Measurements from ENCODE around the gene PIKFYVE.
"Not testable (repeated sequence)": the region's sequence is repeated elsewhere in the genome, so short reads cannot be mapped to it uniquely, and the experiment has no call there.

The PIKFYVE gene

DNA sequence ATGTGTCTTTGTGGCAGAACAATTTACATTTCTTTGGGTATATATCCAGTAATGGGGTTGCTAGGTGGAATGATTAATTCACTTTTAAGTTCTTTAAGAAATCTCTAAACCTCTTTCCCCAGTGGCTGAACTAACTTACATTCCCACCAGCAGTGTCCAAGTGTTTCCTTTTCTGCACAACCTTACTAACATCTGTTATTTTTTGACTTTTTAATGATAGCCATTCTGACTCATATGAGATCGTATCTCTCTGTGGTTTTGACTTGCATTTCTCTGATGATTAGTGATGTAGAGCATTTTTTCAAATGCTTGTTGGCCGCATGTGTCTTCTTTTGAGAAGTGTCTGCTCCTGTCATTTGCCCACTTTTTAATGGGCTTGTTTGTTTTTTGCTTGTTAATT is 97.4 kb downstream of the PIKFYVE start:
- H3K4me3 ChIP-seq (ENCODE audit: extremely low read depth, insufficient read depth, low read length, poor library complexity, severe bottlenecking): no peak overlapping the region
- H3K4me1 ChIP-seq (ENCODE audit: control insufficient read depth, insufficient read depth, low read length, poor library complexity, severe bottlenecking): no peaks in the 10 kb centered on the region
- WGBS, 2 experiments (ENCODE audit: insufficient coverage in 2 of 2): 83% methylated on average over 1 of the region's 2 CpGs; no CpG with 5 or more reads in 1 of the 2 experiments
- H3K27ac ChIP-seq (ENCODE audit: low read depth, low read length, severe bottlenecking): no peak overlapping the region
- peaks cover 4% of the 10 kb centered on the region for H3K9me3 ChIP-seq (ENCODE audit: control insufficient read depth, low read length)
- peaks cover 6% of the 10 kb centered on the region for H3K36me3 ChIP-seq (ENCODE audit: control insufficient read depth, insufficient read depth, low read length)

GRCh38 chr2:208366215-208367127 is 100.4 kb downstream of the PIKFYVE start:
- H3K4me1 ChIP-seq (ENCODE audit: control insufficient read depth, insufficient read depth, low read length, poor library complexity, severe bottlenecking): no peaks in the 10 kb centered on the region
- H3K9me3 ChIP-seq (ENCODE audit: control insufficient read depth, low read length): peaks cover 4% of the 10 kb centered on the region
- H3K36me3 ChIP-seq (ENCODE audit: control insufficient read depth, insufficient read depth, low read length): no peaks in the 10 kb centered on the region
- WGBS, 2 experiments (ENCODE audit: insufficient coverage in 2 of 2): 91 to 100% methylated on average over 3 to 4 of the region's 4 CpGs
- H3K27ac ChIP-seq (ENCODE audit: low read depth, low read length, severe bottlenecking): no peak overlapping the region
- no peak overlapping the region for H3K4me3 ChIP-seq (ENCODE audit: extremely low read depth, insufficient read depth, low read length, poor library complexity, severe bottlenecking)

- Histone ChIP-seq H3K9me3 (ENCODE audit: control insufficient read depth, low read length) (peaks cover 4% of the 10 kb centered on the region), H3K27ac (ENCODE audit: low read depth, low read length, severe bottlenecking) (no peak overlapping the region), H3K4me1 (ENCODE audit: control insufficient read depth, insufficient read depth, low read length, poor library complexity, severe bottlenecking) (no peaks in the 10 kb centered on the region), H3K4me3 (ENCODE audit: extremely low read depth, insufficient read depth, low read length, poor library complexity, severe bottlenecking) (no peak overlapping the region), H3K36me3 (ENCODE audit: control insufficient read depth, insufficient read depth, low read length) (no peaks in the 10 kb centered on the region)
- 89% methylated on average over 2 of the region's 2 CpGs; no CpG with 5 or more reads in 1 of the 2 experiments for WGBS, 2 experiments (ENCODE audit: insufficient coverage in 2 of 2)
Observed at GRCh38 chr2:208369091-208369490, 103.0 kb downstream of the PIKFYVE start.

GRCh38 chr2:208370881-208371633 is 105.0 kb downstream of the PIKFYVE start:
- Histone ChIP-seq H3K9me3 (ENCODE audit: control insufficient read depth, low read length) (no peaks in the 10 kb centered on the region), H3K36me3 (ENCODE audit: control insufficient read depth, insufficient read depth, low read length) (no peaks in the 10 kb centered on the region), H3K4me1 (ENCODE audit: control insufficient read depth, insufficient read depth, low read length, poor library complexity, severe bottlenecking) (no peaks in the 10 kb centered on the region), H3K4me3 (ENCODE audit: extremely low read depth, insufficient read depth, low read length, poor library complexity, severe bottlenecking) (no peak overlapping the region), H3K27ac (ENCODE audit: low read depth, low read length, severe bottlenecking) (no peak overlapping the region)
- 85 to 100% methylated on average over 3 to 4 of the region's 8 CpGs for WGBS, 2 experiments (ENCODE audit: insufficient coverage in 2 of 2)

DNA sequence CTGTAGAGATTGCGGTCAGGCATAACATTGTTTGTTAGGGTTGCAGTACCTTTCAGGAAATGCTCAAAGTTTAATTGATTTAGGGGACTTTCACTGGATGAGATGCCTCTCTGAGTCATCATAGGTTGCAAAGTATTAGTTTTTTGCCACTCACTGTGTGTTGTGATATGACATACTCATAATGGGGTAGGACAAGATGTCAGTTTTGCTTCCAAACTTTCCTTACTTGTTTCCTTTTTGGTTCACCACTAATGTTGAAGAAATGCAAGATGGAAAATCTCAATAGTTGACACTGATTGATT is 105.5 kb downstream of the PIKFYVE start:
- 20% methylated on average over 1 of the region's 1 CpG; no CpG with 5 or more reads in 1 of the 2 experiments for WGBS, 2 experiments (ENCODE audit: insufficient coverage in 2 of 2)
- Histone ChIP-seq H3K9me3 (ENCODE audit: control insufficient read depth, low read length) (no peaks in the 10 kb centered on the region), H3K36me3 (ENCODE audit: control insufficient read depth, insufficient read depth, low read length) (no peaks in the 10 kb centered on the region), H3K27ac (ENCODE audit: low read depth, low read length, severe bottlenecking) (no peak overlapping the region), H3K4me1 (ENCODE audit: control insufficient read depth, insufficient read depth, low read length, poor library complexity, severe bottlenecking) (no peaks in the 10 kb centered on the region), H3K4me3 (ENCODE audit: extremely low read depth, insufficient read depth, low read length, poor library complexity, severe bottlenecking) (no peak overlapping the region)

DNA sequence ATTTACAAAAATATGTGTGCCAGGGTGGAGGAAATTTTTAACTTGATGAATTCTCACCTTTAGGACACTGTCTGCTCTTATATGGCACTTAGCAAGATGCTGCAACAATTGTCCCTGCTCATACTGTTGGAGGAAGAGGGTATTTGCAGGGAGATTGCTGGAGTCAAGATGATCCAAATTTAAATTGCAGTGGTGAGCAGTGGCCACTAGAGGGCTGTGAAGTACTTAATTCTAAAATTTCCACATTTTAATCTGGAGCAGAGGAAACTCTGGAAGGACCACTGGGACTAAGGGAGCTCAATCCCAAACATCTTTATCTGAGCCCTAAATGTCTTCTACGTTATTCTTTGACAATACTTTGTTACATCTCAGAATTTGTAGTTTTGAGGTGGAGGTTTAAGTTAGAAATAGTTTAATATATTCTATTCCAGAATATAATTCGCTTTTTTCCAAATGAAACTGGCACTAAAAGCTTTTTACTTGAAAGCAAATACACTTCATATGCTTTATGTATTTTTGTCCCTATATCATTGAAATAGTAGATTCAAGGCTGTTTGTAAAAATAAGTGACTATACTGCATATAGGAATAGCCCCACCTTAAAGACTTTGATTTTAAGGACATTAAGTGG is 107.5 kb downstream of the PIKFYVE start:
- Histone ChIP-seq H3K9me3 (ENCODE audit: control insufficient read depth, low read length) (no peaks in the 10 kb centered on the region), H3K36me3 (ENCODE audit: control insufficient read depth, insufficient read depth, low read length) (no peaks in the 10 kb centered on the region), H3K4me3 (ENCODE audit: extremely low read depth, insufficient read depth, low read length, poor library complexity, severe bottlenecking) (no peak overlapping the region), H3K4me1 (ENCODE audit: control insufficient read depth, insufficient read depth, low read length, poor library complexity, severe bottlenecking) (no peaks in the 10 kb centered on the region), H3K27ac (ENCODE audit: low read depth, low read length, severe bottlenecking) (no peak overlapping the region)
- WGBS, 2 experiments (ENCODE audit: insufficient coverage in 2 of 2): no CpG with 5 or more reads among the region's 2 CpGs

DNA sequence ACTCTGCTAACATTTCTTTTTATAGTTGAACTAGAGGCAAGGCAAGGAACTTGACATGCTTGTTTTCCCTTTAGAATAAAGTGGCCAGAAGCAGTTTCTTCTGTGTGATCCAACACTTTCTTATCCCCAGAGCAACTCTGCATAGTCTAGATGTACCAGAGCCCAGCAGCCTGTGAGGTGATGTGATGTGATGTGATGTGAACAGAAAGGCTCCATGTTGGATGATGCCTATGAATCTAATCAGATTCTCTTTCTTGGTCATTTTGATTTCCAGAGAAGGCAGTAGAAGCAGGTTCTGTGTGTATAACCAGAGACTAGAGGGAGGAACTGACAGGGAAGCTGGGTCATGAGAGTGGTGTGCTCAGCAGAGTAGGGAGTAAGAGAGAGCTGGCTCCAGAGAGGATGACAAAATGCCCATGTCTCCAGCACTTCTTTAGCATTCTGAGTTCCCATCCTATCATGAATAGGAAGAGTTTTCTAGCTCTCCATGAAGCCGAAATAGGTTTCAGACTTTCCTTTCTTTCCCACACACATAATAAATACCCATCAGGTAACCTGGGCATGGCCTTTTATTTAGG is 109.5 kb downstream of the PIKFYVE start:
- Histone ChIP-seq H3K27ac (ENCODE audit: low read depth, low read length, severe bottlenecking) (no peak overlapping the region), H3K9me3 (ENCODE audit: control insufficient read depth, low read length) (no peaks in the 10 kb centered on the region), H3K36me3 (ENCODE audit: control insufficient read depth, insufficient read depth, low read length) (no peaks in the 10 kb centered on the region), H3K4me1 (ENCODE audit: control insufficient read depth, insufficient read depth, low read length, poor library complexity, severe bottlenecking) (no peaks in the 10 kb centered on the region), H3K4me3 (ENCODE audit: extremely low read depth, insufficient read depth, low read length, poor library complexity, severe bottlenecking) (no peak overlapping the region)
- 44 to 64% methylated on average over 1 of the region's 1 CpG for WGBS, 2 experiments (ENCODE audit: insufficient coverage in 2 of 2)

GRCh38 chr2:208377344-208377860 is 111.3 kb downstream of the PIKFYVE start:
- not testable (repeated sequence) for H3K4me1 ChIP-seq (ENCODE audit: control insufficient read depth, insufficient read depth, low read length, poor library complexity, severe bottlenecking); H3K36me3 ChIP-seq (ENCODE audit: control insufficient read depth, insufficient read depth, low read length); H3K27ac ChIP-seq (ENCODE audit: low read depth, low read length, severe bottlenecking); H3K9me3 ChIP-seq (ENCODE audit: control insufficient read depth, low read length); H3K4me3 ChIP-seq (ENCODE audit: extremely low read depth, insufficient read depth, low read length, poor library complexity, severe bottlenecking)
- 100% methylated on average over 2 of the region's 40 CpGs; no CpG with 5 or more reads in 1 of the 2 experiments for WGBS, 2 experiments (ENCODE audit: insufficient coverage in 2 of 2)

- no peaks in the 10 kb centered on the region for H3K9me3 ChIP-seq (ENCODE audit: control insufficient read depth, low read length)
- no peaks in the 10 kb centered on the region for H3K4me1 ChIP-seq (ENCODE audit: control insufficient read depth, insufficient read depth, low read length, poor library complexity, severe bottlenecking)
- 71 to 83% methylated on average over 1 of the region's 3 CpGs for WGBS, 2 experiments (ENCODE audit: insufficient coverage in 2 of 2)
- H3K36me3 ChIP-seq (ENCODE audit: control insufficient read depth, insufficient read depth, low read length): no peaks in the 10 kb centered on the region
- no peak overlapping the region for H3K27ac ChIP-seq (ENCODE audit: low read depth, low read length, severe bottlenecking)
- H3K4me3 ChIP-seq (ENCODE audit: extremely low read depth, insufficient read depth, low read length, poor library complexity, severe bottlenecking): no peak overlapping the region
Observed at GRCh38 chr2:208379192-208379591, 113.1 kb downstream of the PIKFYVE start.

GRCh38 chr2:208384637-208385036 is 118.6 kb downstream of the PIKFYVE start:
- Histone ChIP-seq H3K36me3 (ENCODE audit: control insufficient read depth, insufficient read depth, low read length) (no peaks in the 10 kb centered on the region), H3K27ac (ENCODE audit: low read depth, low read length, severe bottlenecking) (no peak overlapping the region), H3K9me3 (ENCODE audit: control insufficient read depth, low read length) (no peaks in the 10 kb centered on the region), H3K4me1 (ENCODE audit: control insufficient read depth, insufficient read depth, low read length, poor library complexity, severe bottlenecking) (no peaks in the 10 kb centered on the region), H3K4me3 (ENCODE audit: extremely low read depth, insufficient read depth, low read length, poor library complexity, severe bottlenecking) (no peak overlapping the region)
- WGBS, 2 experiments (ENCODE audit: insufficient coverage in 2 of 2): 94 to 100% methylated on average over 2 of the region's 4 CpGs
